ENCODE results near the gene TAF5L. TPM values are rescaled to one million over a fixed set of nuclear protein-coding genes. Genes with fewer than 3 reads are reported as not detected.
A peak's percentile ranks its signal among the peaks of the same experiment; 100 is the strongest.
"Not testable (repeated sequence)": the region's sequence is repeated elsewhere in the genome, so short reads cannot be mapped to it uniquely, and the experiment has no call there.

The TAF5L gene
- total and polyA plus RNA-seq, 2 experiments from 2014 or later = 5.4 to 13.0 TPM

GRCh38 chr1:229562686-229563085 is 63.2 kb downstream of the TAF5L start:
- H3K4me2 ChIP-seq = no peak overlapping the region
- H3K9me2 ChIP-seq (replicated peaks; ENCODE audit: insufficient read depth) = no peaks in the 10 kb centered on the region
- H2AFZ ChIP-seq = no peak overlapping the region
- no peak for DNase-seq (ENCODE audit: low spot score)
- no peak for TF ChIP-seq EZH2 (IDR thresholded peaks at IDR 0.05; ENCODE audit: borderline replicate concordance)
- TF ChIP-seq EZH2phosphoT487 (IDR thresholded peaks at IDR 0.05; ENCODE audit: low read depth, severe bottlenecking, unreplicated experiment) = no peak
- no peak for TF ChIP-seq CTCF (IDR thresholded peaks at IDR 0.05; ENCODE audit: poor library complexity)
- peaks cover 5% of the 10 kb centered on the region for H3K4me1 ChIP-seq (ENCODE audit: insufficient read depth)
- no peaks in the 10 kb centered on the region for H3K27me3 ChIP-seq
- peaks cover 2% of the 10 kb centered on the region for H3K79me2 ChIP-seq
- no peaks in the 10 kb centered on the region for H4K20me1 ChIP-seq (ENCODE audit: insufficient read depth, poor library complexity, severe bottlenecking)
- no peaks in the 10 kb centered on the region for H3K9me3 ChIP-seq (ENCODE audit: low read depth)
- H3K4me3 ChIP-seq = no peak overlapping the region
- no peak overlapping the region for H3K27ac ChIP-seq
- WGBS (ENCODE audit: low lambda C conversion rate, missing lambda C conversion rate) = 52% methylated on average over 3 of the region's 3 CpGs
- H3K36me3 ChIP-seq (replicated peaks; ENCODE audit: insufficient read depth, low read depth) = no peaks in the 10 kb centered on the region

GRCh38 chr1:229561141-229561540 is 64.8 kb downstream of the TAF5L start:
- Histone ChIP-seq H3K27ac (no peak overlapping the region), H3K27me3 (no peaks in the 10 kb centered on the region), H3K9me2 (replicated peaks; ENCODE audit: insufficient read depth) (no peaks in the 10 kb centered on the region), H3K4me1 (ENCODE audit: insufficient read depth) (peaks cover 17% of the 10 kb centered on the region), H3K4me3 (no peak overlapping the region), H3K36me3 (replicated peaks; ENCODE audit: insufficient read depth, low read depth) (no peaks in the 10 kb centered on the region), H3K9me3 (ENCODE audit: low read depth) (no peaks in the 10 kb centered on the region), H3K4me2 (no peak overlapping the region), H3K79me2 (peaks cover 18% of the 10 kb centered on the region), H4K20me1 (ENCODE audit: insufficient read depth, poor library complexity, severe bottlenecking) (peaks cover 4% of the 10 kb centered on the region), H2AFZ (no peak overlapping the region)
- TF ChIP-seq CTCF (IDR thresholded peaks at IDR 0.05; ENCODE audit: poor library complexity) (no peak), EZH2phosphoT487 (IDR thresholded peaks at IDR 0.05; ENCODE audit: low read depth, severe bottlenecking, unreplicated experiment) (no peak), EZH2 (IDR thresholded peaks at IDR 0.05; ENCODE audit: borderline replicate concordance) (no peak)
- DNase-seq (ENCODE audit: low spot score) = no peak
- WGBS (ENCODE audit: low lambda C conversion rate, missing lambda C conversion rate) = 85% methylated on average over 5 of the region's 5 CpGs

DNA sequence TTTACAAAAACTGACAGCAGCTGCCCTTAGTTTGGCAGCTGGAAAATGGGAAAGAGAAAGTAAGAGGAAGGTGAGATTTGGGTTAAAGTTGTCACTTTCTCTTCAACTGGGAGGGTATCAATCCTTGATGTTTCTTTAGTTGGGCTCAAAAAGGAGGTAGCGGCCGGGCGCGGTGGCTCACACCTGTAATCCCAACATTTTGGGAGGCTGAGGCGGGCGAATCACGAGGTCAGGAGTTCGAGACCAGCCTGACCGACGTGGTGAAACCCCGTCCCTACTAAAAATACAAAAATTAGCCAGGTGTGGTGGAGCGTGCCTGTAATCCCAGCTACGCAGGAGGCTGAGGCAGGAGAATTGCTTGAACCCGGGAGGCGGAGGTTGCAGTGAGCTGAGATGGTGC is 65.8 kb downstream of the TAF5L start:
- DNase-seq (ENCODE audit: low spot score); H3K36me3 ChIP-seq (replicated peaks; ENCODE audit: insufficient read depth, low read depth); H3K9me3 ChIP-seq (ENCODE audit: low read depth); H4K20me1 ChIP-seq (ENCODE audit: insufficient read depth, poor library complexity, severe bottlenecking); H3K27ac ChIP-seq; H2AFZ ChIP-seq; H3K4me3 ChIP-seq; H3K27me3 ChIP-seq; H3K4me2 ChIP-seq; H3K9me2 ChIP-seq (replicated peaks; ENCODE audit: insufficient read depth): not testable (repeated sequence)
- H3K79me2 ChIP-seq = peaks cover 28% of the 10 kb centered on the region
- peaks cover 23% of the 10 kb centered on the region for H3K4me1 ChIP-seq (ENCODE audit: insufficient read depth)
- WGBS (ENCODE audit: low lambda C conversion rate, missing lambda C conversion rate) = 98% methylated on average over 15 of the region's 15 CpGs

DNA sequence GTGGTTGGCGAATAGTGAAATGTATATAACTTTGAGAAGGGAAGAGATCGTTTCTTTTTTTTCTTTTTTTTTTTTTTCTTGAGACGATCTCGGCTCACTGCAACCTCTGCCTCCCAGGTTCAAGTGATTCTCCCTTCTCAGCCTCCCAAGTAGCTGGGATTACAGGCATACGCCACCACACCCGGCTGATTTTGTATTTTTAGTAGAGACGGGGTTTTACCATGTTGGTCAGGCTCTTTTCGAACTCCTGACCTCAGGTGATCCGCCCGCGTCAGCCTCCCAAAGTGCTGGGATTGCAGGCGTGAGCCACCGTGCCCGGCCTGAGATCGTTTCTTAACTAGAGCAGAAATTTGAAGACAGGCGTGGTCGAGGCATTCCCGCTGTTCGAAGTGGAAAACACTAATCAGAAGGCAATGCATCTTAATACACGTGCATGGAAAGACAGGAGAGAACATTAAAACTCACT is 66.6 kb downstream of the TAF5L start:
- H4K20me1 ChIP-seq (ENCODE audit: insufficient read depth, poor library complexity, severe bottlenecking); H3K9me2 ChIP-seq (replicated peaks; ENCODE audit: insufficient read depth); H3K36me3 ChIP-seq (replicated peaks; ENCODE audit: insufficient read depth, low read depth); DNase-seq (ENCODE audit: low spot score); H3K9me3 ChIP-seq (ENCODE audit: low read depth); H3K27me3 ChIP-seq: not testable (repeated sequence)
- peak overlapping the region; percentile 11 for H3K4me3 ChIP-seq
- H3K4me1 ChIP-seq (ENCODE audit: insufficient read depth) = peaks cover 29% of the 10 kb centered on the region
- H3K79me2 ChIP-seq = peaks cover 35% of the 10 kb centered on the region
- H3K27ac ChIP-seq = peak overlapping the region; percentile 40
- H3K4me2 ChIP-seq = peak overlapping the region; percentile 67
- peak overlapping the region; percentile 58 for H2AFZ ChIP-seq
- WGBS (ENCODE audit: low lambda C conversion rate, missing lambda C conversion rate) = 57% methylated on average over 18 of the region's 20 CpGs

Measured in hepatocyte (in vitro differentiated cells).